Osteoblast (primary cell): Measurements from ENCODE around the gene PCBP2. TPM values are rescaled to one million over a fixed set of nuclear protein-coding genes. Genes with fewer than 3 reads are reported as not detected.
"Not testable (repeated sequence)": the region's sequence is repeated elsewhere in the genome, so short reads cannot be mapped to it uniquely, and the experiment has no call there.

Source experiments
- DNase-seq: peaks from one replicate; pipeline ENCODE4 v3.0.0; 2011; ENCODE audit warnings: low spot score, mixed read lengths; ENCODE audit not compliant: insufficient read length; ENCODE audit errors: missing footprints
- H2AFZ ChIP-seq: 2 replicates; pipeline ENCODE4 v1.6.0; 2011; ENCODE audit warnings: mild to moderate bottlenecking, low read length
- H3K27ac ChIP-seq: 2 replicates; pipeline ENCODE4 v1.5.1; 2011; ENCODE audit warnings: mild to moderate bottlenecking, low read depth, low read length, moderate library complexity
- H3K27me3 ChIP-seq: 2 replicates; pipeline ENCODE4 v1.6.0; 2012; ENCODE audit warnings: mild to moderate bottlenecking, control low read depth, inconsistent platforms, low read length, moderate library complexity; ENCODE audit not compliant: insufficient read depth
- H3K36me3 ChIP-seq: 2 replicates; pipeline ENCODE4 v1.5.1; 2011; ENCODE audit warnings: mild to moderate bottlenecking, low read length, control low read depth, moderate library complexity; ENCODE audit not compliant: insufficient read depth
- H3K4me1 ChIP-seq: 2 replicates; pipeline ENCODE4 v1.5.1; 2011; ENCODE audit warnings: mild to moderate bottlenecking, low read length, control low read depth, moderate library complexity; ENCODE audit not compliant: insufficient read depth
- H3K4me2 ChIP-seq: 2 replicates; pipeline ENCODE4 v1.6.0; 2011; ENCODE audit warnings: mild to moderate bottlenecking, low read length; ENCODE audit not compliant: insufficient read depth
- H3K4me3 ChIP-seq: fragments of 200-600 bp; sonication (generic); 3 replicates; pipeline ENCODE4 v1.5.1; 2012; ENCODE audit warnings: mild to moderate bottlenecking, low read length, inconsistent platforms; ENCODE audit not compliant: insufficient read depth
- H3K79me2 ChIP-seq: 2 replicates; pipeline ENCODE4 v1.6.0; 2012; ENCODE audit warnings: mild to moderate bottlenecking, low read length, control low read depth, inconsistent platforms; ENCODE audit not compliant: insufficient read depth
- H3K9me3 ChIP-seq: 2 replicates; pipeline ENCODE4 v1.5.1; 2011; ENCODE audit warnings: low read depth, low read length, control low read depth
- H4K20me1 ChIP-seq: 2 replicates; pipeline ENCODE4 v1.6.0; 2012; ENCODE audit warnings: mild to moderate bottlenecking, low read length, control low read depth; ENCODE audit not compliant: insufficient read depth
- CTCF ChIP-seq: IDR thresholded peaks from 2 replicates; pipeline ENCODE4 v1.5.1; 2011; ENCODE audit warnings: mild to moderate bottlenecking, low read depth, low read length, moderate library complexity; ENCODE audit errors: extremely low read depth
- total RNA-seq: library from RNA; depleted of rRNA; stranded (reverse); fragments of >200 nt; gene quantifications from 2 replicates; pipeline ENCODE4 v1.2.3, GENCODE V29; 2012

PCBP2 gene
- total RNA-seq, 1 donor: 247 TPM

DNA sequence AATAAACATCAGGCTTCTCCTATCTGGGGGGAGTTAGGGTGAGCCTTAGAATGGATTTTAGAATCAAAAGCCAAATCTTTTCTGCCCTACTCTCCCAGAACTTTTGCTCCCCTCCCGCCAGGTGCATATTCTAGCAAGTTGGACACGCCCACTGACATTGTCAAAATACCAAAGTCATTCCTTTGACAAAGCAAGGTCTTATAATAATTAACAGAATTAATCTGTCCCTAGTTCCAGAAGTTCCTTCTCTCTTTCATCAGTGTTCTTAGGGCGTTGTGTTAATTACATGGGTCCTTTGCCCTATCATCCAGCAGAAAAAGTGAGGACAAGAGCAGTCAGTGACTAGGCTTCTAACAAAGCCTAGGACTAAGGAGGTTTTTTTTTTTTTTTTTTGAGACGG lies 7.9 kb upstream of the PCBP2 start:
- no peak overlapping the region for H3K27ac ChIP-seq
- no peak for TF ChIP-seq CTCF
- no peak overlapping the region for H3K4me2 ChIP-seq
- DNase-seq: no peak
- H2AFZ ChIP-seq: no peak overlapping the region
- H4K20me1 ChIP-seq: no peaks in the 10 kb centered on the region
- peaks cover 32% of the 10 kb centered on the region for H3K36me3 ChIP-seq
- peaks cover 34% of the 10 kb centered on the region for H3K79me2 ChIP-seq
- H3K4me1 ChIP-seq: peaks cover 18% of the 10 kb centered on the region
- no peaks in the 10 kb centered on the region for H3K9me3 ChIP-seq
- no peak overlapping the region for H3K4me3 ChIP-seq
- no peaks in the 10 kb centered on the region for H3K27me3 ChIP-seq

DNA sequence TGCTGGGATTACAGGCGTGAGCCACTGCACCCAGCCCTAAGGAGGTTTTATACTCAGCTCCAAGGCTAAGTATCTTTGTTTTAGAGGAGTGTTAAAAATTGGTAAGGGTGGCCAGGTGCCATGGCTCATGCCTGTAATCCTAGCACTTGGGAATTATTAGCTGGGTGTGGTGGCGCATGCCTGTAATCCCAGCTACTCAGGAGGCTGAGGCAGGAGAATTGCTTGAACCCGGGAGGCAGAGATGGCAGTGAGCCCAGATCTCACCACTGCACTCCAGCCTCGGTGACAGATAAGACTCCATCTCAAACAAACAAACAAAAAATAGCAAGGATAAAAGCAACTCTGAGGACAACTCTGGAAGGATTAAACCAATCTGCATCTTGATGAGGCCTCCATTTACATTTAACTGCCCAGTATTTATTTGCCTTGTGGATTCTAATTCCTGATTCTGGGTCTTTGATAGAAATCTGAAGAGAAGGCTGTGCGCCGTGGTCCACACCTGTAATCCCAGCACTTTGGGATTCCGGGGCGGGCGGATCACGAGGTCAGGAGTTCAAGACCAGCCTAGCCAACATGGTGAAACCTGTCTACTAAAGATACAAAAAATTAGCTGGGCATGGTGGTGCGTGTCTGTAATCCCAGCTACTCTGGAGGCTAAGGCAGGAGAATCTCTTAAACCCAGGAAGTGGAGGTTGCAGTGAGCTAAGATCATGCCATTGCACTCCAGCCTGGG lies 7.1 kb upstream of the PCBP2 start:
- peaks cover 18% of the 10 kb centered on the region for H3K4me1 ChIP-seq
- not testable (repeated sequence) for H2AFZ ChIP-seq, H4K20me1 ChIP-seq, DNase-seq, H3K9me3 ChIP-seq, H3K4me3 ChIP-seq, H3K27me3 ChIP-seq, H3K4me2 ChIP-seq
- H3K36me3 ChIP-seq: peaks cover 32% of the 10 kb centered on the region
- H3K27ac ChIP-seq: peak overlapping the region; percentile 4
- H3K79me2 ChIP-seq: peaks cover 34% of the 10 kb centered on the region

DNA sequence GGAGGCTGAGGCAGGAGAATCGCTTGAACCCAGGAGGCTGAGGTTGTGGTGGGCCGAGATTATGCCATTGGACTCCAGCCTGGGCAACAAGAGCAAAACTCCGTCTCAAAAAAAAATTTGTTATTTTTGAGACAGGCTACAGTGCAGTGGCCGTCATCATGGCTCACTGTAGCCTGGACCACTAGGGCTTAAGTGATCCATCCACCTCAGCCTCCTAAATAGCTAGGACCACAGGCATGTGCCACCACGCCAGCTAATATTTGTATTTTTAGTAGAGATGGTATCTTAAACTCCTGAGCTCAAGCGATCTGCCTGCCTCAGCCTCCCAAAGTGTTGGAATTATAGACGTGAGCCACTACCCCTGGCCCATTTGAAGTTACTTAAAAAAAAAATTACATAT lies 966 bp upstream of the PCBP2 start:
- Histone ChIP-seq H3K4me3 (no peak overlapping the region), H3K36me3 (peaks cover 29% of the 10 kb centered on the region), H2AFZ (no peak overlapping the region), H3K4me1 (peaks cover 21% of the 10 kb centered on the region), H4K20me1 (peaks cover 32% of the 10 kb centered on the region), H3K27me3 (no peaks in the 10 kb centered on the region), H3K27ac (no peak overlapping the region), H3K79me2 (peaks cover 42% of the 10 kb centered on the region), H3K4me2 (no peak overlapping the region), H3K9me3 (no peaks in the 10 kb centered on the region)
- DNase-seq: no peak
- no peak for TF ChIP-seq CTCF

GRCh38 chr12:53452159-53453077 lies 516 bp downstream of the PCBP2 start:
- Histone ChIP-seq H3K36me3 (peaks cover 42% of the 10 kb centered on the region), H3K4me2 (peak overlapping the region; percentile 81), H3K4me3 (peak overlapping the region; percentile 97), H4K20me1 (peaks cover 41% of the 10 kb centered on the region), H3K27ac (peak overlapping the region; percentile 87), H3K4me1 (peaks cover 21% of the 10 kb centered on the region), H3K79me2 (peaks cover 56% of the 10 kb centered on the region), H2AFZ (no peak overlapping the region), H3K27me3 (no peaks in the 10 kb centered on the region), H3K9me3 (no peaks in the 10 kb centered on the region)
- TF ChIP-seq CTCF: peak; percentile 37
- peak; percentile 95 for DNase-seq
